ENCODE measurements around the gene GANAB. TPM values are rescaled to one million over a fixed set of nuclear protein-coding genes. Genes with fewer than 3 reads are reported as not detected.
A peak's percentile ranks its signal among the peaks of the same experiment; 100 is the strongest.
"Not testable (repeated sequence)": the region's sequence is repeated elsewhere in the genome, so short reads cannot be mapped to it uniquely, and the experiment has no call there.

The GANAB gene
- total RNA-seq, 4 donors from 2014 or later = 158 to 297 (median 201) TPM

- H3K27ac ChIP-seq = peak overlapping the region; percentile 79 to 91 (median 84)
- DNase-seq = no peak
- no peak for TF ChIP-seq CTCF (IDR thresholded peaks at IDR 0.05)
- TF ChIP-seq POLR2A (IDR thresholded peaks at IDR 0.05) = no peak
- no peaks in the 10 kb centered on the region for H3K27me3 ChIP-seq
- no peaks in the 10 kb centered on the region for H3K9me3 ChIP-seq
- peaks cover 35 to 40% of the 10 kb centered on the region in 2 donors for H3K36me3 ChIP-seq
- H3K4me1 ChIP-seq = peaks cover 15 to 34% of the 10 kb centered on the region in 2 donors
- 19 to 32% methylated on average over 10 to 16 of the region's 17 CpGs for WGBS, 2 donors
- H3K4me3 ChIP-seq (replicated peaks in 1 of 3) = peak overlapping the region in 2 of 3 donors; percentile 20 to 24
- intact Hi-C loops (cut with DNase I) = no loop called here
Measured at GRCh38 chr11:62592146-62592815, 54.1 kb downstream of the GANAB start.

GRCh38 chr11:62591448-62592145 lies 54.8 kb downstream of the GANAB start, which contains the start of gene TUT1:
Gene TUT1 (minus strand): TSS chr11:62591523. CDS start chr11:62591485, 38 bp downstream.
- intact Hi-C loops (cut with DNase I) = no loop called here
- 0% methylated on average over 46 to 52 of the region's 58 CpGs for WGBS, 2 donors

DNA sequence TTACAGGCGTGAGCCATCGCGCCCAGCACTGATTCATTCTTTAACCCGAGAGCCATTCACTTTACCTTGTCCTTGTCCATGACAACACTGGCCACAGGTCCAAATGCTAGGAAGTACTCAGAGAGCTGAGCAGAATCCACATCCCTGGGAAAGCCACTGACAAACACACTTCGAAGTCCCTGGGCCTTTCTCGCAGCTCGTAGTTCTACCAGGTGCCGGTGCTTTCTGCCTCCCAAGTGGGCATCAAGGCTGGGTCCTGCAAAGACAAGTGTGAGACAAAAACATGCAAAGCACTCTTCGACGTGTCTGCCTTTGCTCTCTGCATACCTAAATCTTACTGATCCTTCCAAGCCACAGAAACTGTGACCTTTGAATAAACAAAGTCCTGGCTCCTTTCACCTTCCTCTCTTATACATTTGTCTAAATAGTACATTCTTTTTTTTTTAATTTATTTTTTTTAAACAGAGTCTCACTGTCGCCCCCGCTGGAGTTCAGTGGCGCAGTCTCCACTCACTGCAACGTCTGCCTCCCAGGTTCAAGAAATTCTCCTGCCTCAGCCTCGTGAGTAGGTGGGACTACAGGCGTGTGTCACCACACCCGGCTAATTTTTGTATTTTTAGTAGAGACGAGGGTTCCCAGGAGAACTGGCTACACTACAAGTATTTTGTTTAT lies 57.3 kb downstream of the GANAB start:
- H3K4me3 ChIP-seq (replicated peaks in 1 of 3) = no peak overlapping the region
- peak overlapping the region; percentile 35 to 64 (median 63) for H3K27ac ChIP-seq
- TF ChIP-seq POLR2A (IDR thresholded peaks at IDR 0.05) = no peak
- peak in 3 of 6 experiments; percentile 8 to 39 (median 36) for TF ChIP-seq CTCF (IDR thresholded peaks at IDR 0.05)
- H3K4me1 ChIP-seq = peaks cover 15 to 34% of the 10 kb centered on the region in 2 donors
- H3K27me3 ChIP-seq = no peaks in the 10 kb centered on the region
- no peaks in the 10 kb centered on the region for H3K9me3 ChIP-seq
- intact Hi-C loops (cut with DNase I) = no loop called here
- WGBS, 2 donors = 47% methylated on average over 18 of the region's 18 CpGs
- H3K36me3 ChIP-seq = peaks cover 16 to 19% of the 10 kb centered on the region in 2 donors
- peak; percentile 53 to 59 for DNase-seq

More at GRCh38 chr11:62591448-62592145, 54.8 kb downstream of the GANAB start, which contains the start of gene TUT1:
- Histone ChIP-seq H3K4me3 (replicated peaks in 1 of 3) (peak within 1 kb of the TSS in 2 of 3 donors; percentile 62 to 80), H3K4me1 (peaks cover 15 to 34% of the 10 kb centered on the region in 2 donors), H3K27ac (peak within 1 kb of the TSS; percentile 79 to 93 (median 84)), H3K27me3 (no peaks in the 10 kb centered on the region), H3K36me3 (peaks cover 31 to 37% of the 10 kb centered on the region in 2 donors), H3K9me3 (no peaks in the 10 kb centered on the region)
- TF ChIP-seq CTCF (IDR thresholded peaks at IDR 0.05) (peak in 2 of 6 experiments; percentile 3 to 18), POLR2A (IDR thresholded peaks at IDR 0.05) (peak; percentile 39 to 97)
- DNase-seq = peak; percentile 98

DNA sequence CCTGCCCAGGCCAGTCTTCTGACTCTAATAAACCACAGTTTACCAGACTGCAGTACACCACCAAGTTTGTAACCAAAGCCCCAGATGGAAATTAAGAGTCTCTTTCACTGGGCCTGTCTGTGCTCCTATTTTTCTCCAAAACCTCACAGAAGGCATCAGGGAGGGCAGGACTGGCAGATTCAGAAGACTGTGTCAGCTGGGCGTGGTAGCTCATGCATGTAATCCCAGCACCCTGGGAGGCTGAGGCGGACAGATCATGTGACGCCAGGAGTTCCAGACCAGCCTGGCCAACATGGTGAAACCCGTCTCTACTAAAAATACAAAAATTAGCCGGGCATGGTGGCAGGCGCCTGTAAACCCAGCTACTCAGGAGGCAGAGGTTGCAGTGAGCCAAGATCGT lies 61.1 kb downstream of the GANAB start:
- H3K27me3 ChIP-seq; DNase-seq; intact Hi-C loops (cut with DNase I); H3K4me3 ChIP-seq (replicated peaks in 1 of 3); H3K27ac ChIP-seq; H3K9me3 ChIP-seq: not testable (repeated sequence)
- Histone ChIP-seq H3K4me1 (peaks cover 7 to 20% of the 10 kb centered on the region in 2 donors), H3K36me3 (peaks cover 20 to 27% of the 10 kb centered on the region in 2 donors)
- WGBS, 2 donors = 93 to 98% methylated on average over 7 of the region's 7 CpGs

GRCh38 chr11:62581735-62582134 lies 64.7 kb downstream of the GANAB start:
- H3K4me3 ChIP-seq (replicated peaks in 1 of 3); H3K27ac ChIP-seq; intact Hi-C loops (cut with DNase I); H3K27me3 ChIP-seq; H3K4me1 ChIP-seq; DNase-seq; H3K9me3 ChIP-seq: not testable (repeated sequence)
- WGBS, 2 donors = 93 to 96% methylated on average over 4 of the region's 4 CpGs
- peaks cover 28 to 36% of the 10 kb centered on the region in 2 donors for H3K36me3 ChIP-seq

All from thyroid gland (tissue), 4 donors.